Adrenal gland (tissue), 5 donors: Measurements from ENCODE around the gene IGHMBP2.

Experiments used
- CTCF ChIP-seq, 6 experiments: fragments of 450-650 bp in 4 of 6; fragments of 200-600 bp in 2 of 6; sonication (generic) in 1 of 6; IDR thresholded peaks; 1 replicate in 5 of 6; 2 replicates in 1 of 6; pipeline versions ENCODE4 v1.5.1 to v1.8.0; 2016 to 2021; ENCODE audit warnings: antibody characterized with exemption in 6 of 6, mild to moderate bottlenecking in 2 of 6, moderate library complexity in 1 of 6
- POLR2A ChIP-seq, 2 donors: fragments of 450-650 bp; IDR thresholded peaks; one replicate each; pipeline ENCODE4 v1.6.1; 2017; ENCODE audit warnings: antibody characterized with exemption in 2 of 2, mild to moderate bottlenecking in 2 of 2, moderate library complexity in 1 of 2
- donor health status: DM: no; HTN: no; CAD: no.

- TF ChIP-seq CTCF (IDR thresholded peaks at IDR 0.05) (no peak), POLR2A (IDR thresholded peaks at IDR 0.05) (no peak)
Observed at GRCh38 chr11:68878022-68878421, 25.7 kb upstream of the IGHMBP2 start.
